T-helper 1 cell treated with Interleukin-12 subunit alpha and Interleukin-12 subunit beta and Interleukin-4 antibody, amounts not matched to agents 30 ng/mL and 1 ng/mL, for 36 hours (primary cell): ENCODE data around the gene PYM1. TPM values are rescaled to one million over a fixed set of nuclear protein-coding genes. Genes with fewer than 3 reads are reported as not detected.
"Not testable (repeated sequence)": the region's sequence is repeated elsewhere in the genome, so short reads cannot be mapped to it uniquely, and the experiment has no call there.

ENCODE experiments used
- intact Hi-C: fragments of 100-400 bp; cut with micrococcal nuclease; formaldehyde crosslinking; loops from one replicate; pipeline ENCODE4 v1.15.1; 2024
- total RNA-seq: library from RNA; stranded (reverse); gene quantifications from 2 replicates; pipeline ENCODE4 v1.2.3, GENCODE V29; 2022

PYM1 gene
- total RNA-seq, 1 donor from 2014 or later = 41.9 TPM

DNA sequence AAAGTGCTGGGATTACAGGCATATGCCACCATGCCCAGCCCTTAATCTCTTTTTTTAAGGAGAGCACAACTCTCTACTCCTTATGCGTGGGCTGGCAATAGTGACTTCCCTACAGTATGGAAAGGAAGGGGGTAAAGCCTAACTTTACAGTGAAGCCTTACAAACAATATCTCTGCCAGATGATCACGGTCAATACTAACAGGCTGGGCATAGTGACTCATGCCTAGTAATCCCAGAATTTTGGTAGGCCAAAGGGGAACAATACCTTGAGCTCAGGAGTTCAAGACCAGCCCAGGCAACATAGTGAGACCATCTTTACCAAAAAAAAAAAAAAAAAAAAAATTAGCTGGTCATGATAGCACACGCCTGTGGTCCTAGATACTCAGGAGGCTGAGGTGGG, 5.6 kb downstream of the PYM1 start:
- intact Hi-C loops = no loop called here

DNA sequence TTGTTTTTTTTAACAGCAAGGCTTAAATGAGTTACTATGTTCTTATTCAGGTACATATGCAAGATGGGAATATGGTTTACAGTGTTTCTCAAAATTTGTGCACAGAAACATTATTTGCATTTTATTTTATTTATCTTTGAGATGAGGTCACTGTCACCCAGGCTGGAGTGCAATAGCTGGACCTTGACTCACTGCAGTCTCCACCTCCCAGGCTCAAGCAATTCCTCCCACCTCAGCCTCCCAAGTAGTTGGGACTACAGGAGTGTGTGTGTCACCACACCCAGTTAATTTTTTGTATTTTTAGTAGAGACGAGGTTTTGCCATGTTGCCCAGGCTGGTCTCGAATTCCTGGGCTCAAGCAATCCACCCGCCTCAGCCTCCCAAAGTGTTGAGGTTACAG, 8.7 kb downstream of the PYM1 start:
- intact Hi-C loops = not testable (repeated sequence)

DNA sequence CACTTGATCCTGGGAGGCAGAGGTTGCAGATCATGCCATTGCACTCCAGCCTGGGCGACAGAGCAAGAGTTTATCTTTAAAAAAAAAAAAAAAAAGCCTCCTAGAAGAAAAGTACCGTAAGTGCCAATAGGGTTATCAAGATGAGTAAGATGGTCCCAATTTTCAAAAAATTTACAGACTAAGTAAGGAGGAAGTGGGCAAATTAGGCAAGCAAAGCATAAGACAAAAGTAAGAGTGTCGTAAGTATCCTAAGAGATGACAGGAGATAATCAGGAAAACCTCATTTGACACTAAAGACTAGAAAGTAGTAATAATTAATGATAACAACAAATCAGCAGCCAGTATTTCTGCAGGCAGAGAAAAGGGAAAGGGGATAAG, 12.2 kb downstream of the PYM1 start:
- intact Hi-C loops = no loop called here

DNA sequence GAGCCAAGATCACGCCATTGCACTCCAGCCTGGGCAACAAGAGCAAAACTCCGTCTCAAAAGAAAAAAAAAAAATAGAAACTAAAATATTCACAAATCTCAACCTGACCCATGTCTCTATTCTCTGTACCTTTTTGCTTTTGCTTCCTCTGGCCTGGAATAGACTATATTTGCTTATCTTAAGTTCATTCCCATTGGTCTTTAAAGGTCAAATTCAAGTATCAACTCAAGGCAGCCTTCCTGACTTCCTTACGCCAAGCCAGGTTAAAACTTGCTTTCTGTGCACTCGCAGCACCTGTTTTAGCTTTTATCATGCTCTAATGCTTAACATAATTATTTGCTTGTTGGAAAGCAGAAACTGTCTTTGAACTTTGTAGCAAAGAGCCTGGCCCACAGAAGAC, 14.8 kb downstream of the PYM1 start:
- intact Hi-C loops = no loop called here

DNA sequence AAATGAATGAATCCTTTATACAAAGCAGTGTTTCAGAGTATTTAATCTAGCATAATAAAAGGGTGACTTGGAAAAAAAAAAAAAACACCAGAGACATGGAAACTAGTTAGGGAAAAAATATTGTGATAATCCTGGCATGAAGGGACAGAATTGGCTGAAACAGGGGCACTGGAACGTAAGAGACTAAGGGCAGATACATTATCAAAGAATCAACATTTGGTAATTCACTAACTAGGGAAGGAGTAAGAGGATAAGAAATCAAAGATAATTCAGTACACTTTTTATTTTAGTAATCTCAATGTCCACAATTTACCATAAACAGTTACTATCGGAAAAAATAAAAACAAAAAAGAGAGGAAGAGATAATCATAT, 18.2 kb downstream of the PYM1 start:
- intact Hi-C loops = no loop called here

DNA sequence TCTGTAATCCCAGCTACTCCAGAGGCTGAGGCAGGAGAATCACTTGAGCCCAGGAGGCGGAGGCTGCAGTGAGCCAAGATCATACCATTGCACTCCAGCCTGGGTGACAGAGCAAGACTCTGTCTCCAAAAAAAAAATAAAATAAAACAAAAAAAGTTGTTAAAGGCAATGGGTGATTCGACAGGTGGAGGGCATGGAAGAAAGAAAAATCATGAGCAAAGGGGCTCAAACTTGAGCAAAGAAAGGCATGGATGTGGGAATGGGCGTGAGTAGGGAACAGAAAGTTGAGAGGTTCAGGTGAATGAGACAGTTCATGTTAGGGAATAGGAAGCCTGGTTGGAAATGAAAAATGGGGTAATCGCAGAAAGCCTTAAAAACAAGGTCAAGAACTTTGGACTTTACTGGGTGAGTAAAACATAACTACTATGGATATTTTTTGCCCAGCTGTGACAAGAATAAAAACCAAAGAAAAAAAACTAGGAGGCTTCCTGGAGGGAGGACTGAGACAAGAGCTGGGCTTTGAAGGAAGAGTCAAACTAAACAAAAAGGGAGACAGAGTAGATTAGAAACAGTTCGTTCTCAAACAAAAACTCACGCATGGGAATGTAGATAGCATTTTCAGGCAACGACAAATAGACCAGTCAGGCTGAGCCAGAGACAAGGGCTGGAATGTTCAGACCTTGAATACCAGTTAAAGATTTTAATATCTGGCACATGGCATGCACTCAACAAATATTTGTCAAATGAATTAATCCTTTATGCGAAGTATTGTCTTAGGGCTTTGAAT, 18.8 kb downstream of the PYM1 start:
- intact Hi-C loops = no loop called here

DNA sequence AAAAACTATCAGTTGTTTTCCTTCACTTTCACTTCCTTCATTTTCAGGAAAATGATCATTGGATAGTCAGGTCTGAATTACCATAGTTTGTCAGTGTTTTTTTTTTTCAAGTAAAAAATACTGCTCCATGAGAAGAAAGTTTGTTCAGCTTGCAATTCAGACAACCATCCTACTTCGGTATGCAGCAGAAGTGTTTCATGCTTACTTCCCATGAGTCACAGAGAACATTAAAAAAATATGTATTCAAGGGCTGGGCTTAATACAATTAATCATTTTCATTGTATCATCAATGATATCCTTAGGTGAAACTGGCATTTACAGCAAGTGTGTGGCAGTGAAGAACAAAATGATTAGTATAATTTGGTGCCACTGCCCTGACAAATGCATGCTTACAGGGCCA, 21.6 kb downstream of the PYM1 start:
- intact Hi-C loops = no loop called here

DNA sequence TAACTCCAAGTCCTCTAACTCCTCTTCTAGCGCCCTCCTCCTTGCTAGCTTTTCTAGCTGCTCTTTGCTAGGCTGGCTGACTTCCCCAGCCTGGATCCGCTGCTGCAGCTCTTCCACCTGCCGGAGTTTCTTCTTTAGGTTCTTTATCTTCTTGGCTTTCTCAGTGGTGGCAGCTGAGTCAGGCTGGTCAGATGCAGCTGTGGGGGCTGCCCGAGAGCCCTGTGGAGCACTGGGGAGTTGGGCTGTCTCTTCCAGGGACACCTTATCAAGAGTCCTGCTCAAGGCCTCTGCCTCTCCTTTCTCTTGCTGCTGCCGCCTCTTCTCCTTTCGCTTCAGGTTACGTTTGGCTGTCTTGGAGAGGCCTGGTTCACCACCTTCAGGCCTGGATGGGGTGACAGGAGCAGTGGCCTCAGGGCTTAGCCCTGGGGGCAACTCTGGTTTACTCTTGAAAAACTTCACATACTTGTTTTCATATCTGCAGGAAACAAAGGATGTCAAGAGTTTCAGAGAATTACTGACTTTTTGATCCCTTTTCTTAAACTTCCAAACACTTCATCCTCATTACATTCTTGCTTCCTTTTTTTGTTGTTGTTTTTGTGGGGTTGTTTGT, 25.7 kb downstream of the PYM1 start:
- intact Hi-C loops = no loop called here

DNA sequence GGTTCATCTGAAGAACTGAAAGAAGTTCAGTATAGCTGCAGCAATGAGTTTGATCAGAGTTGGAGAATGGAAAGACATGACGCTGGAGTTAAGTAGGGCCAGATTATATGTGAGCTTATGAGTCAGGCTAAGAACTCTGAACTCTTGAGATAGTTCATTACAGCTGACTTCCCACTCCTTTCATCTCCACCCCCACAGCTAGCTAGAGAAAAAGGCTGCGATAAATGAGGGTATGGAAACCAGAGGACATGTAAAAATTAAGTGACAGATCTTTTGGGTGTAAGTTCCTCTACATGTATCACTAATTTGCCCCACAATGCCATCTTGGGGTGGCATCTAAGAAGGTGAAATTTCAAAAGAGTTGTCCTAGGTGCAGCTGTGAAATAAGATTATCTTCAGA, 28.6 kb downstream of the PYM1 start:
- intact Hi-C loops = no loop called here

DNA sequence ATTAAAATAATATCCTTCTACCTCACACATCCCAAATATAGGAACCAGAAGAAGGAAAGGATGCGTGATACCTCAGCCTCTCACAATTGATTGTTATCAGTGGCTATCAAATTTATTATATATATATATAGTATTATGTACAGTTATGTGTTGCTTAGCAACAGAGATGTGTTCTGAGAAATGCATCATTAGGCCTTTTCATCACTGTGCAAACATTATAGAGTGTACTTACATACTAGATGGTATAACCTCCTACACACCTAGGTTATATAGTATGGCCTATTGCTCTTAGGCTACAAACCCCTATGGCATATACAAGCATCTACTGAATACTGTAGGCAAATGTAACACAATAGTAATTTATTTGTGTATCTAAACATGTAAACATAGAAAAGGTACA, 34.0 kb downstream of the PYM1 start:
- intact Hi-C loops = no loop called here

DNA sequence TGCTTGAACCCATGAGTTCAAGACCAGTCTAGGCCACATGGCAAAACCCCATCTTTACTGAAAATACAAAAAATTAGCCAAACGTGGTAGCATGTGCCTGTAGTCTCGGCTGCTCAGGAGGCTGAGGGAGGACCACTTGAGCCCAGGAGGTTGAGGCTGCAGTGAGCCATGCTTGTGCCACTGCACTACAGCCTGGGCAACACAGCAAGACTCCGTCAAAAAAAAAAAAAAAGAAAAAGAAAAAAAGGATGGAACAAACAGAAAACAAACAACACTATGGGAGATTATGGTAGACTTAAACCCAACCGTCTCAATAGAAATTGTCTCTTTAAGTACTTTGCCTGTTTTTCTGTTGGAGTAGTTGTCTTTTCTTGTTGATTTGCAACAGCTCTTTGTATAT, 36.4 kb downstream of the PYM1 start:
- intact Hi-C loops = no loop called here

DNA sequence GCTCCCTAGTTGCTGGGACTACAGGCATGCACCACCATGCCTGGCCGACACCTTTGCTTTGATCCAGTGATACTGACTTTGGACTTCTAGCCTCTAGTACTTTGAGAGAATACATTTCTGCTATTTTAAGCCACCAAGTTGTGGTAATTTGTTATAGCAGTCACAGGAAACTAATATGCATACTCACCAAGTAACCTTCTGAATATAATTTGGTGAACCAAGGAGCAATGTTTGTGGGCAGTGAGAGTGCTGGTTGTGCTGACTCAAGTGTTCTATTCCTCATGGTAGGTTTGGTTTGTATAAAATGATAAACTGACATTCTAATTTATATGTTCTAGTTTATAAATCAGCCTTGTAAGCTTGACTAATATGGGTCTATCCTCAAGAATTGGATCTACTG, 42.6 kb downstream of the PYM1 start:
- intact Hi-C loops = no loop called here

DNA sequence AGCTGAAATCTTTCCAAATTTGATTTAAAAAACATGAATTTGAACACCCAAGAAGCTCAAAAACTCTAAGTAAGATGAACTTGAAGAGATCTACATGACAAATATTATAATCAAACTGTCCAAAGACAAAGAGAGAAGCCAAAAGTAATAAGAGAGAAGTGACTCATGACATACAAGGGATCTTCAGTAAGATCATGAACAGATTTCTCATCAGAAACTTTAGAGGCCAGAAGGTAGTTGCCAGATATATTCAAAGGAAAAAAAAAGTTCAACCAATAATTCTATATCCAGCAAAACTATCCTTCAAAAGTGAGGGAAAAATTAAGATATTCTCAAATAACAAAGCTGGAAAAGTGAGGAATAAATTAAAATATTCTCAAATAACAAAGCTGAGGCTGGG, 49.9 kb downstream of the PYM1 start:
- intact Hi-C loops = no loop called here

DNA sequence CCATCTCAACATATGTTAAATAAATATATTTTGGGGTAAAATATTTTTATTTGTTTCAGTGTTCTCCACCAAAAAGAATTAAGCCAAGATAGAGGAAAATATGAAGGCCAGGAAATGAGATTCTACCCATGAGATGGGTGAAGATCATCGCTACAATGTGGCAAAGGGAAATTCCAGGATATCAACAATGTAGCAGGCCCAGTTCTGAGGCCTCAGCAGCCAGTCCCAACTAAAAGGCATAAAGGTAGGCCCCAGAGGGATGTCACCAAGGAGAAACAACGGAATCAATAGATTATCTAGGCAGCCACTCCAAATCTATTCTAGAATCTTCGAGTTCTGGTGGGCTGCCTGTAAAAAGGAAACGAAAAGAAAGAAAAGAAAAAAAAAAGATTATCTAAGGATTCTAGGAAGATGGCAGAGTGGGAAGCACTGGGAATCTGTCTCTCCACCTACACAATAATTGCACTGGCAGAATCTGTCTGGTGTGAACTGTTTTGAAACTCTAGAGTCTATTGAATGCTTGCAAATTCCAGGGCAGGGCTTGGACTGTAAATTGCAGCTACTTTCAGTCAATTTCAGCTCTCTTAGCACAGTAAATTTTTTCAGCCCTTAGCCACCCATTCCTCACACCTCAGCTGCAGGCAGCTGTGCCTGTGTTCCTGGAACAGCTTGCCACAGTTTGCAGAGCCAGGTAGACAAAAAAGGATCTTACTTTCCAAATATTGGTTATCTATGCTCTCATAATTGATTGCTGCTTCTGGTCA, 51.8 kb downstream of the PYM1 start:
- intact Hi-C loops = no loop called here

DNA sequence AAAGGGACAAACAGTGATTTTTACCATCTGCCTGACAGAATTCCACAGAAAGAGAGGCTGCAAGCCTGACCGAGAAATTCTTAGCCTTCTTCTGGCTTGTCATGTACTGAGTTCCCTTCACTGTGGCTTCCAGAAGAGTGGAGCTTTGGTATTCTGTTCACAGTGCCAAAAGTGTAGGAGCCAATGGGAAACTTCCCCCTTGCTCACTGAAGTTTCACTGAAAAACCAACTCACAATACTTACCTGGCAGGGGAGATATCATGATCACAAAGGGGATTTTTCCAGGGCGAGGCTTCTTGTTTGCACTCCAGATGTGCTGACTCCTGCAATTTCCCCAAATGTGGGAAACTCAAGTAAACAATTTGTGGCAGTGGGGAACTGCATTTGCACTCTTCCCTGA, 53.3 kb downstream of the PYM1 start:
- intact Hi-C loops = no loop called here

DNA sequence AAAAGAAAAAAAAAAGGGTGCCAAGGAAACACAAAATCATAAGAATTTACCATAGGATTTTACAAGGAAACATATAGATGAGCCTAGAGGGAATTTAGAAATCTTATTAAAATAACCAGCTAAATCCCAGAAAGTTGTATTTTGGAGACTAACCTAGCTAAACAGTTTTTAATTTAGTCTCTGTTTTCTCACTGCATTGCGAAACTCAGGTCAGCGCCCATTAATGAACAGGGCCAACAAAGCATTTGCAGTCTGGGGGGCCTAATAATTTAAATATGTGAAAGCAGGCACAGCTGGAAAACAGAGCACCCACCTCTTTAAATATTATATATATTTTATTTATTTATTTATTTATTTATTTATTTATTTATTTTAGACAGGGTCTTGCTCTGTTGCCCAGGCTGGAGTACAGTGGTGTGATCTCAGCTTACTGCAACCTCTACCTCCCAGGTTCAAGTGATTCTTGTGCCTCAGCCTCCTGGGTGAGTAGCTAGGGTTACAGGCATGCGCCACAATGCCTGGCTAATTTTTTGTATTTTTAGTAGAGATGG, 61.2 kb downstream of the PYM1 start:
- intact Hi-C loops = not testable (repeated sequence)

DNA sequence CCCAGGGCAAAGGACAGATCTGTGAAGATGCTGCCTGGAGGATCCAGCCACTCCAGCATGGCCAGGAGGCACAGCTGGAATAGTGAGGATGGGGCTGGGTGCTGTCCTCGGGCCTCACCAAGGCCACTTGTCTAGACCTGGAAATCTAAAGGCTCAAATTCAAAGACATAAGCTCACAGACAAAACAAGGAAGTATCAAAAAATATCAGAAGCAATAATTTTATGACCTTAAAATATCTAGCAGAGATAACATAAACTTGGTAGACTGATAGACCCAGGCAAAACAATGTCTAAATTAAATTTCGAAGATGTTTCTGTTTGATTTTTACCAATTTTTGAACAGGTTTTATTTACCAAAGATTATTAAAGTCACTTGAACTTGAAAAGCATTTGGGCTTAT, 62.4 kb downstream of the PYM1 start:
- intact Hi-C loops = no loop called here

DNA sequence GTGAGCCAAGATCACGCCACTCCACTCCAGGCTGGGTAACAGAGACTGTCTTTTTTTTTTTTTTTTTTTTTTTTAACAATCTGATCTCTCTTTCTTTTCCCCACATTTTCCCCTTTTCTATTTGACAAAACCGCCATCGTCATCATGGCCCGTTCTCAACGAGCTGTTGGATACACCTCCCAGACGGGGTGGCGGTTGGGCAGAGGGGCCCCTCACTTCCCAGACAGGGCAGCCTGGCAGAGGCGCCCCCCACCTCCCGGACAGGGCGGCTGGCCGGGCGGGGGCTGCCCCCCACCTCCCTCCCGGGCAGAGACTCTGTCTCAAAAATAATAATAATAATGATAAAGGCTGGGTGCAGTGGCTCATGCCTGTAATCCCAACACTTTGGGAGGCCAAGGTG, 64.8 kb downstream of the PYM1 start:
- intact Hi-C loops = not testable (repeated sequence)

DNA sequence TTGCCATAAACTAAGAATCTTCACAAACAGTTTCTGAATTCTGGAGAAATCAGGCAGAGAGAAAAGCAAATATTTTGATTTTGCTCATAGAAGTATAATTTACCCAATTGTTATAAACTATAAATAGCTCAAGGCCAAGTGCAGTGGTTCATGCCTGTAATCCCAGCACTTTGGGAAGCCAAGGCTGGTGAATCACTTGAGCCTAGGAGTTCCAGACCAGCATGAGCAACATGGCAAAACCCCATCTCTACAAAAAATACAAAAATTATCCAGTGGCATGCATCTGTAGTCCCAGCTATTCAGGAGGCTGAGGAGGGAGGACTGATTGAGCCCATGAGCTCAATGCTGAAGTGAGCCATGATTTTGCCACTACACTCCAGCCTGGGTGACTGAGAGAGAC, 65.4 kb downstream of the PYM1 start:
- intact Hi-C loops = no loop called here

DNA sequence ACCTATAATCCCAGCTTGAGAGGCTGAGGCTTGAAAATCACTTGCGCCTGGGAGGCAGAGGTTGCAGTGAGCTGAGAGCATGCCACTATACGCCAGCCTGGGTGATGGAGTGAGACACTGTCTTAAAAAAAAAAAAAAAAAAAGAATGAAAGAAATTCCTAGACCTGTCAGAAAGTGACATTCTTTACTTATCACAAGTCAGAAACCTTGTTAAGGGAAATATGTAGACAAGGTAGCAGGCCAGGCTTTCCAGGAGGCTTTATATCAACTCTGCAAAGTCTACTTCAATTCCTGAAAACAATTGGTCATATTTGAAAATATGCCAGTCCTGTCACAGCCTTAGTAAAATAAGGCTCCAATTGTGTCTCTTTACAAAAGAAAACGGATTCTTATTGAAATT, 65.8 kb downstream of the PYM1 start:
- intact Hi-C loops = no loop called here

DNA sequence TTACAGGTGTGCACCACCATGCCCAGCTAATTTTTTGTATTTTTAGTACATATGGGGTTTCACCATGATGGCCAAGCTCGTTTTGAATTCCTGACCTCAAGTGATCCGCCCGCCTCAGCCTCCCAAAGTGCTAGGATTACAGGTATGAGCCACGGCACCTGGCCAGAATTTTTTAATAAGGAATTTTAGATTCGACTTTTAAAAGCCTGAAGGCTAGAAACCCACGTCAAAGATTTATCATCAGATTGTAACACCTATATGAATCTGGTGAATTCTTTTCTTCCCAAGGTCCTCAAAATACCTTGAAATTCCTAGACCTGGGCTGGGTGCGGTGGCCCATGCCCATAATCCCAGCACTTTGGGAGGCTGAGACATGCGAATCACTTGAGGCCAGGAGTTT, 66.3 kb downstream of the PYM1 start:
- intact Hi-C loops = no loop called here

DNA sequence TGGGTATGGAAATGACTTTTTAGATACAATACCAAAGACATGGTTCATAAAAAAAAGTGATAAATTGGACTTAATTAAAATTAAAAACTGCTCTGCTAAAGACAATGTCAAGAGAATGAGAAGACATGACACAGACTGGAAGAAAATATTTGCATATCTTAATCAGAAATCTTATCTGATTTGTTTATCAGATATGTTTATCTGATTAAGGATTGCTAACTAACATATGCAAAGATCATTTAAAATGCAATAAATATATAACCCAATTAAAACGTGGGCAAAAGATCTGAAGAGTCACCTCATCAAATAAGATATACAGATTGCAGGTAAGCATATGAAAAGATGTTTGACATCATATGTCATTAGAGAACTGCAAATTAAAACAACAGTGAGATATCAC, 75.0 kb downstream of the PYM1 start:
- intact Hi-C loops = no loop called here
